SK-N-SH (cell line): Measurements from ENCODE around the gene PDE4D. TPM values are rescaled to one million over a fixed set of nuclear protein-coding genes. Genes with fewer than 3 reads are reported as not detected.

Experiments
- CTCF ChIA-PET: fragments of 300-600, 350-600 bp; formaldehyde crosslinking; extraction: SDS; loops from one replicate; lab custom pipeline; 2021; lab: Yijun Ruan, JAX
- POLR2A ChIA-PET: fragments of 350-600 bp; sonication (Branson Sonifier 250); formaldehyde crosslinking; extraction: SDS; loops from one replicate; lab custom pipeline; 2020; ENCODE audit warnings: antibody characterized with exemption, inconsistent platforms; lab: Yijun Ruan, JAX
- DNase-seq: peaks from one replicate; pipeline ENCODE4 v3.0.0; 2012
- H2AFZ ChIP-seq: fragments of 200-600 bp; sonication (generic); 2 replicates; pipeline ENCODE4 v1.8.1; 2016; ENCODE audit warnings: antibody characterized with exemption, mild to moderate bottlenecking, low read depth
- H3F3A ChIP-seq: fragments of 200-600 bp; sonication (generic); replicated peaks from 2 replicates; pipeline ENCODE3; 2016; ENCODE audit warnings: antibody characterized with exemption, mild to moderate bottlenecking; ENCODE audit not compliant: insufficient read depth
- H3K27ac ChIP-seq, 2 experiments: fragments of 200-500 bp in 1 of 2; fragments of 200-600 bp in 1 of 2; sonication (Bioruptor generic) in 1 of 2; sonication (generic), shearing (Covaris generic) in 1 of 2; 2 replicates each; pipeline versions ENCODE4 v1.5.1 to v1.6.1; 2014 to 2016; ENCODE audit warnings: low read depth in 2 of 2, inconsistent platforms in 1 of 2, low read length in 1 of 2, mild to moderate bottlenecking in 1 of 2, mixed read lengths in 1 of 2
- H3K27me3 ChIP-seq: fragments of 200-600 bp; sonication (generic), shearing (Covaris generic); 2 replicates; pipeline ENCODE4 v1.6.1; 2016; ENCODE audit warnings: mixed run types; ENCODE audit not compliant: insufficient read depth
- H3K36me3 ChIP-seq, 2 experiments: fragments of 200-500 bp in 1 of 2; fragments of 200-600 bp in 1 of 2; sonication (Bioruptor generic) in 1 of 2; sonication (generic) in 1 of 2; replicated peaks in 1 of 2; 2 replicates each; pipeline versions ENCODE3 to v1.5.1; 2014 to 2016; ENCODE audit warnings: low read length in 1 of 2, mild to moderate bottlenecking in 1 of 2; ENCODE audit not compliant: insufficient read depth in 2 of 2, control insufficient read depth in 1 of 2
- H3K4me1 ChIP-seq, 2 experiments: fragments of 200-500 bp in 1 of 2; fragments of 200-600 bp in 1 of 2; sonication (Bioruptor generic) in 1 of 2; sonication (generic), shearing (Covaris generic) in 1 of 2; 2 replicates each; pipeline versions ENCODE4 v1.5.1 to v1.6.1; 2014 to 2016; ENCODE audit warnings: low read depth in 1 of 2, low read length in 1 of 2, mixed run types in 1 of 2; ENCODE audit not compliant: insufficient read depth in 2 of 2, control insufficient read depth in 1 of 2
- H3K4me2 ChIP-seq: fragments of 200-600 bp; sonication (generic), shearing (Covaris generic); 2 replicates; pipeline ENCODE4 v1.6.1; 2017; ENCODE audit warnings: mixed run types
- H3K4me3 ChIP-seq, 2 experiments: fragments of 200-500 bp in 1 of 2; fragments of 200-600 bp in 1 of 2; sonication (Bioruptor generic) in 1 of 2; sonication (generic), shearing (Covaris generic) in 1 of 2; 2 replicates each; pipeline versions ENCODE4 v1.5.1 to v1.8.1; 2014 to 2016; ENCODE audit warnings: low read depth in 2 of 2, inconsistent platforms in 1 of 2, low read length in 1 of 2, mild to moderate bottlenecking in 1 of 2, mixed read lengths in 1 of 2, moderate library complexity in 1 of 2
- H3K79me2 ChIP-seq: fragments of 200-600 bp; sonication (generic); 2 replicates; pipeline ENCODE4 v1.8.1; 2017; ENCODE audit warnings: mild to moderate bottlenecking; ENCODE audit not compliant: insufficient read depth
- H3K9ac ChIP-seq: fragments of 200-600 bp; sonication (generic); 2 replicates; pipeline ENCODE4 v1.6.1; 2017; ENCODE audit warnings: mixed run types
- H3K9me2 ChIP-seq: fragments of 200-600 bp; sonication (generic); 2 replicates; pipeline ENCODE4 v1.6.1; 2017; ENCODE audit warnings: mixed run types
- H3K9me3 ChIP-seq: fragments of 200-600 bp; sonication (generic); 2 replicates; pipeline ENCODE4 v1.6.1; 2017; ENCODE audit warnings: mixed run types, mild to moderate bottlenecking, moderate library complexity
- H4K20me1 ChIP-seq: fragments of 200-600 bp; sonication (generic); 2 replicates; pipeline ENCODE4 v1.6.1; 2017; ENCODE audit warnings: mild to moderate bottlenecking, mixed run types; ENCODE audit not compliant: insufficient read depth
- CHD2 ChIP-seq: fragments of 150-350 bp; IDR thresholded peaks from 2 replicates; pipeline ENCODE4 v1.6.1; 2018; ENCODE audit warnings: low read length; ENCODE audit not compliant: partially characterized antibody
- EP300 ChIP-seq, 2 experiments: IDR thresholded peaks; 2 replicates each; pipeline versions ENCODE4 v1.4.0 to v1.6.1; 2012; ENCODE audit warnings: borderline replicate concordance in 1 of 2, low read depth in 1 of 2, low read length in 1 of 2
- FOSL2 ChIP-seq: IDR thresholded peaks from 2 replicates; pipeline ENCODE4 v1.4.0; 2012; ENCODE audit warnings: low read depth, mild to moderate bottlenecking, moderate library complexity, borderline replicate concordance
- GABPA ChIP-seq: IDR thresholded peaks from 2 replicates; pipeline ENCODE4 v1.4.0; 2012; ENCODE audit warnings: low read depth, mild to moderate bottlenecking
- GATA2 ChIP-seq: sonication (generic); formaldehyde crosslinking; IDR thresholded peaks from 2 replicates; pipeline ENCODE4 v1.5.0; 2020; ENCODE audit warnings: mild to moderate bottlenecking, missing genetic modification reagents
- IRF3 ChIP-seq: fragments of 150-350 bp; IDR thresholded peaks from 2 replicates; pipeline ENCODE4 v1.6.1; 2016; ENCODE audit warnings: mild to moderate bottlenecking, low read depth, low read length
- MEF2A ChIP-seq: IDR thresholded peaks from 2 replicates; pipeline ENCODE4 v1.4.0; 2012; ENCODE audit warnings: low read depth, borderline replicate concordance
- MXI1 ChIP-seq: IDR thresholded peaks from 2 replicates; pipeline ENCODE4 v1.6.1; 2012; ENCODE audit warnings: mild to moderate bottlenecking, low read depth, low read length, improper control_type of control experiment
- POLR2AphosphoS5 ChIP-seq: IDR thresholded peaks from 2 replicates; pipeline ENCODE4 v1.6.1; 2012; ENCODE audit warnings: low read depth, low read length
- RAD21 ChIP-seq: IDR thresholded peaks from 2 replicates; pipeline ENCODE4 v1.6.1; 2012; ENCODE audit warnings: mild to moderate bottlenecking, low read length
- REST ChIP-seq: IDR thresholded peaks from 2 replicates; pipeline ENCODE4 v1.6.1; 2012; ENCODE audit warnings: mild to moderate bottlenecking, low read depth, low read length, moderate library complexity
- RFX5 ChIP-seq: IDR thresholded peaks from 2 replicates; pipeline ENCODE4 v1.6.1; 2012; ENCODE audit warnings: mild to moderate bottlenecking, improper control_type of control experiment, low read length
- SIN3A ChIP-seq: IDR thresholded peaks from 2 replicates; pipeline ENCODE4 v1.6.1; 2012; ENCODE audit warnings: low read depth, mild to moderate bottlenecking, low read length, moderate library complexity, borderline replicate concordance
- SMC3 ChIP-seq: IDR thresholded peaks from 2 replicates; pipeline ENCODE4 v1.6.1; 2012; ENCODE audit warnings: low read depth, low read length, improper control_type of control experiment
- TAF1 ChIP-seq: IDR thresholded peaks from 2 replicates; pipeline ENCODE4 v1.6.1; 2012; ENCODE audit warnings: low read depth, mild to moderate bottlenecking, low read length, moderate library complexity, borderline replicate concordance
- YY1 ChIP-seq: IDR thresholded peaks from 2 replicates; pipeline ENCODE4 v1.4.0; 2012; ENCODE audit warnings: low read depth, mild to moderate bottlenecking
- ZBTB33 ChIP-seq: IDR thresholded peaks from 2 replicates; pipeline ENCODE4 v1.4.0; 2012; ENCODE audit warnings: low read depth, borderline replicate concordance
- WGBS: methylation state at CpG from one replicate; pipeline ENCODE4 v1.1.6; 2017; ENCODE audit warnings: low lambda C conversion rate; 5-methylcytosine and 5-hydroxymethylcytosine counted together
- polyA plus RNA-seq, 3 experiments: library from polyadenylated mRNA; depleted of rRNA; stranded (reverse); fragments of >200 nt; gene quantifications; 2 replicates each; pipeline ENCODE4 v1.2.3, GENCODE V29; 2012
- TF ChIP-seq, protein P1 (sequence below): IDR thresholded peaks from 2 replicates; pipeline ENCODE4; 2012

The PDE4D gene
- polyA plus RNA-seq, 1 of the 3 experiments (the other 2 are of a cell fraction): 2.4 TPM

- no peaks in the 10 kb centered on the region for H3K4me1 ChIP-seq
- H3K4me3 ChIP-seq: no peak overlapping the region
- H3K36me3 ChIP-seq: no peaks in the 10 kb centered on the region
- no peak overlapping the region for H3K9ac ChIP-seq
- ChIA-PET CTCF (interaction anchor here (0.6 to 1.6 kb wide), 5 partner anchors 8 to 536 kb away, joined by 3 to 4 read pairs (median 4); no protein-coding TSS in a partner anchor), POLR2A (no interaction called here)
- no peak overlapping the region for H3K27ac ChIP-seq
- H3F3A ChIP-seq: peaks cover 3% of the 10 kb centered on the region
- no peaks in the 10 kb centered on the region for H3K9me2 ChIP-seq
- no peaks in the 10 kb centered on the region for H4K20me1 ChIP-seq
- TF ChIP-seq GATA2 (CRISPR knock-in tag): no peak
- no peak for TF ChIP-seq IRF3
- no peak for TF ChIP-seq CHD2
- no peak for TF ChIP-seq GABPA
- H3K79me2 ChIP-seq: no peaks in the 10 kb centered on the region
- H3K9me3 ChIP-seq: no peaks in the 10 kb centered on the region
- no peak overlapping the region for H2AFZ ChIP-seq
- H3K4me2 ChIP-seq: no peak overlapping the region
- no peak for DNase-seq
- H3K27me3 ChIP-seq: no peaks in the 10 kb centered on the region
- WGBS: 98% methylated on average over 3 of the region's 3 CpGs
These were observed 322.5 kb downstream of the PDE4D start for GRCh38 chr5:59571067-59571466.

- Histone ChIP-seq H3K36me3 (no peaks in the 10 kb centered on the region), H3K4me2 (no peak overlapping the region), H2AFZ (no peak overlapping the region), H3K4me3 (no peak overlapping the region), H3K79me2 (no peaks in the 10 kb centered on the region), H3K9me2 (no peaks in the 10 kb centered on the region), H3K9ac (no peak overlapping the region), H3K27ac (no peak overlapping the region), H3K27me3 (no peaks in the 10 kb centered on the region), H3F3A (peaks cover 3% of the 10 kb centered on the region), H3K4me1 (no peaks in the 10 kb centered on the region), H3K9me3 (no peaks in the 10 kb centered on the region), H4K20me1 (no peaks in the 10 kb centered on the region)
- TF ChIP-seq YY1 (no peak), RFX5 (no peak), FOSL2 (no peak), TAF1 (no peak), SMC3 (no peak), EP300 (IDR thresholded peaks at IDR 0.05; ENCODE audit: borderline replicate concordance in 1 of 2, low read depth in 1 of 2, low read length in 1 of 2) (no peak), RAD21 (no peak), REST (no peak), CHD2 (no peak), POLR2AphosphoS5 (no peak), ZBTB33 (no peak), MEF2A (no peak), GATA2 (CRISPR knock-in tag) (no peak), MXI1 (no peak), SIN3A (no peak)
- TF ChIP-seq, protein P1, sequence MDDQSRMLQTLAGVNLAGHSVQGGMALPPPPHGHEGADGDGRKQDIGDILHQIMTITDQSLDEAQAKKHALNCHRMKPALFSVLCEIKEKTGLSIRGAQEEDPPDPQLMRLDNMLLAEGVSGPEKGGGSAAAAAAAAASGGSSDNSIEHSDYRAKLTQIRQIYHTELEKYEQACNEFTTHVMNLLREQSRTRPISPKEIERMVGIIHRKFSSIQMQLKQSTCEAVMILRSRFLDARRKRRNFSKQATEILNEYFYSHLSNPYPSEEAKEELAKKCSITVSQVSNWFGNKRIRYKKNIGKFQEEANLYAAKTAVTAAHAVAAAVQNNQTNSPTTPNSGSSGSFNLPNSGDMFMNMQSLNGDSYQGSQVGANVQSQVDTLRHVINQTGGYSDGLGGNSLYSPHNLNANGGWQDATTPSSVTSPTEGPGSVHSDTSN: no peak
- ChIA-PET POLR2A (no interaction called here), CTCF (interaction anchor here (0.9 to 1.6 kb wide), 3 partner anchors 9 to 13 kb away, joined by 4 to 6 read pairs (median 4); no protein-coding TSS in a partner anchor)
- WGBS: 61% methylated on average over 3 of the region's 3 CpGs
- DNase-seq: no peak
These were observed 323.8 kb downstream of the PDE4D start for GRCh38 chr5:59569608-59570334.
